Measurements from ENCODE around the gene BCO1.

The BCO1 gene

DNA sequence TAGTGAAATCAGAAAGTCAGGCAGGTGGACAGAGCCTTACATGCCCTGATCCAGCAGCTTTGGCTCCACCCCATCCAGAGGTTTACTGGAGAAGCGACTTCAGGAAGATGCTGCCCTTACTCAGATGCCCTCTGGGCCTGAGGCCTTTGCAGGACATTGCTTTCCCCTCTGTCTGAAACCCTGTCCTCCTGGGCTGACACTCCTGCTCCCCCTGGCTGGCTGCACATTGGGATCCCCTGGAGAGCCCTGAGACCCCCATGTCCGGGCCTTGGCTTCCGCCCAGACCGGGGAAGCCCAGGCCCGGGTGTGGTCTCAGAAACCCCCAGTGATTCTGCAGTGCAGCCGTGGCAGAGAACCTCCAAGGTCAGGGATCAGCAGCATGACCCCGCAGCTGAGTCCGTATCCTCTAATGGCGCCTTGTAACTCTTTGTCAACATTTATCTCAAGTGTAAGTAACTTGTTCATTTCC is 36.6 kb downstream of the BCO1 start:
- CTCF ChIA-PET: interaction anchor here (1.0 kb wide), 1 partner anchor 11 kb away, joined by 3 read pairs; no protein-coding TSS in a partner anchor
- POLR2A ChIA-PET: interaction anchor here (0.6 kb wide), 1 partner anchor 106 kb away, joined by 3 read pairs; no protein-coding TSS in a partner anchor

DNA sequence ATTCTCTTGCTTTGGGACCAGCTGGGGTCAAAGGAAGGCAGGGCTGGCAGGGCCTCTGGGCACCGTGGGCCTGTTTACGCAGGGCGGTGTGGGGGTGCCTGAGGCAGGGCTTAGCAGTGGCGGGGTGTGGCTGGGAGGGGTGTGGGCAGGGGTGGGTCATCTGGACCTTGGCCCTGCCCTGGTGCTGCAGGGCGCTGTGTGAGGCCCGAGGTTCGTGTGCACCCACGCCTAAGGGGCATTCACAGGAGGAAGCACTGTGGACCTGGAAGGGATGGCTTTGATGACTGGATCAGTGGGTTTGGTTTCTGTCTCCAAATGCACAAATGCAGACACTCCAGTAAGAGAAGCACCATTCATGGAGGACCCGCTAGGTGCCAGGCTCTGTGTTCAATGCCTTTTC is 37.3 kb downstream of the BCO1 start:
- Histone ChIP-seq H3K4me1 (ENCODE audit: control insufficient read depth, insufficient read depth, low read length) (no peaks in the 10 kb centered on the region), H3K4me3 (ENCODE audit: low read depth, low read length) (no peak overlapping the region), H3K36me3 (ENCODE audit: control insufficient read depth in 2 of 2, insufficient read depth in 1 of 2, low read length in 2 of 2) (no peaks in the 10 kb centered on the region), H3K9me3 (ENCODE audit: control insufficient read depth, insufficient read depth, low read depth, low read length) (no peaks in the 10 kb centered on the region), H3K27ac (ENCODE audit: extremely low read depth, low read depth, low read length) (no peak overlapping the region)
- POLR2A ChIA-PET: interaction anchor here (1.0 kb wide), 1 partner anchor 10 kb away, joined by 5 read pairs; no protein-coding TSS in a partner anchor
- TF ChIP-seq KLF1 (tag by site-specific recombination; IDR thresholded peaks at IDR 0.05) (peak; percentile 64; the same call in 1 of the 2 replicates), WT1 (tag by site-specific recombination; IDR thresholded peaks at IDR 0.05) (no peak)
- CTCF ChIA-PET: no interaction called here

More for the DNA sequence above, 36.6 kb downstream of the BCO1 start:
- Histone ChIP-seq H3K9me3 (ENCODE audit: control insufficient read depth, insufficient read depth, low read depth, low read length) (no peaks in the 10 kb centered on the region), H3K4me1 (ENCODE audit: control insufficient read depth, insufficient read depth, low read length) (no peaks in the 10 kb centered on the region), H3K36me3 (ENCODE audit: control insufficient read depth in 2 of 2, insufficient read depth in 1 of 2, low read length in 2 of 2) (no peaks in the 10 kb centered on the region), H3K4me3 (ENCODE audit: low read depth, low read length) (no peak overlapping the region), H3K27ac (ENCODE audit: extremely low read depth, low read depth, low read length) (no peak overlapping the region)
- TF ChIP-seq MEIS1 (CRISPR knock-in tag; IDR thresholded peaks at IDR 0.05; ENCODE audit: borderline replicate concordance) (no peak), ZNF449 (tag by site-specific recombination; IDR thresholded peaks at IDR 0.05) (no peak), TCF7L2 (IDR thresholded peaks at IDR 0.05; ENCODE audit: borderline replicate concordance, low read depth, low read length) (no peak), ZNF660 (tag by site-specific recombination; IDR thresholded peaks at IDR 0.05) (no peak), TRIM28 (IDR thresholded peaks at IDR 0.05; ENCODE audit: borderline replicate concordance, low read length) (no peak), KLF7 (tag by site-specific recombination; IDR thresholded peaks at IDR 0.05; ENCODE audit: borderline replicate concordance) (no peak), YY2 (tag by site-specific recombination; IDR thresholded peaks at IDR 0.05) (no peak), OSR2 (tag by site-specific recombination; IDR thresholded peaks at IDR 0.05) (no peak), ZBTB1 (tag by site-specific recombination; IDR thresholded peaks at IDR 0.05) (no peak), ZNF350 (tag by site-specific recombination; IDR thresholded peaks at IDR 0.05) (no peak), IKZF3 (tag by site-specific recombination; IDR thresholded peaks at IDR 0.05) (no peak), ZNF26 (tag by site-specific recombination; IDR thresholded peaks at IDR 0.05) (no peak), ZNF114 (tag by site-specific recombination; IDR thresholded peaks at IDR 0.05) (no peak)
- TF ChIP-seq, protein P1, sequence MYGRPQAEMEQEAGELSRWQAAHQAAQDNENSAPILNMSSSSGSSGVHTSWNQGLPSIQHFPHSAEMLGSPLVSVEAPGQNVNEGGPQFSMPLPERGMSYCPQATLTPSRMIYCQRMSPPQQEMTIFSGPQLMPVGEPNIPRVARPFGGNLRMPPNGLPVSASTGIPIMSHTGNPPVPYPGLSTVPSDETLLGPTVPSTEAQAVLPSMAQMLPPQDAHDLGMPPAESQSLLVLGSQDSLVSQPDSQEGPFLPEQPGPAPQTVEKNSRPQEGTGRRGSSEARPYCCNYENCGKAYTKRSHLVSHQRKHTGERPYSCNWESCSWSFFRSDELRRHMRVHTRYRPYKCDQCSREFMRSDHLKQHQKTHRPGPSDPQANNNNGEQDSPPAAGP (tag by site-specific recombination; IDR thresholded peaks at IDR 0.05): no peak

- POLR2A ChIA-PET: interaction anchor here (1.0 kb wide), 1 partner anchor 11 kb away, joined by 5 read pairs; no protein-coding TSS in a partner anchor
- CTCF ChIA-PET: interaction anchor here (0.7 kb wide), 1 partner anchor 72 kb away, joined by 3 read pairs; no protein-coding TSS in a partner anchor
- H3K4me1 ChIP-seq (ENCODE audit: control insufficient read depth, insufficient read depth, low read length): no peaks in the 10 kb centered on the region
- H3K4me3 ChIP-seq (ENCODE audit: low read depth, low read length): no peak overlapping the region
- no peak overlapping the region for H3K27ac ChIP-seq (ENCODE audit: extremely low read depth, low read depth, low read length)
- no peak for TF ChIP-seq ZNF24 (tag by site-specific recombination; IDR thresholded peaks at IDR 0.05)
- TF ChIP-seq KLF16 (tag by site-specific recombination; IDR thresholded peaks at IDR 0.05): no peak
- TF ChIP-seq ZNF571 (tag by site-specific recombination; IDR thresholded peaks at IDR 0.05): no peak
- no peak for TF ChIP-seq ZNF664 (tag by site-specific recombination; IDR thresholded peaks at IDR 0.05)
- no peak for TF ChIP-seq SCRT1 (tag by site-specific recombination; IDR thresholded peaks at IDR 0.05; ENCODE audit: borderline replicate concordance)
- no peak for TF ChIP-seq ZNF146 (tag by site-specific recombination; IDR thresholded peaks at IDR 0.05)
- no peak for TF ChIP-seq PATZ1 (tag by site-specific recombination; IDR thresholded peaks at IDR 0.05)
- H3K9me3 ChIP-seq (ENCODE audit: control insufficient read depth, insufficient read depth, low read depth, low read length): no peaks in the 10 kb centered on the region
- H3K36me3 ChIP-seq (ENCODE audit: control insufficient read depth in 2 of 2, insufficient read depth in 1 of 2, low read length in 2 of 2): no peaks in the 10 kb centered on the region
Observed at GRCh38 chr16:81276323-81276722, 37.8 kb downstream of the BCO1 start.

Data from HEK293 (cell line).